GM18868 (cell line): ENCODE measurements around the gene PTCHD4.

Experiments used
- ATAC-seq: cut with Tn5 transposase; IDR thresholded peaks from one replicate; pipeline ENCODE4 v1.9.1; 2021; ENCODE audit warnings: mild to moderate bottlenecking, moderate library complexity; ENCODE audit not compliant: unreplicated experiment

PTCHD4 gene

GRCh38 chr6:48061265-48061990 lies 49.6 kb downstream of the PTCHD4 start:
- no peak for ATAC-seq
